Stimulated activated CD4-positive, alpha-beta T cell treated with anti-CD3 and anti-CD28 coated beads, Interleukin-15, amount 100 ng/mL, for 24 hours (primary cell): ENCODE data around the gene HSPB2.
"Not testable (repeated sequence)": the region's sequence is repeated elsewhere in the genome, so short reads cannot be mapped to it uniquely, and the experiment has no call there.

ENCODE experiments used
- DNase-seq: peaks from one replicate; pipeline ENCODE4 v3.0.0-alpha.2; 2020

The HSPB2 gene, protein sequence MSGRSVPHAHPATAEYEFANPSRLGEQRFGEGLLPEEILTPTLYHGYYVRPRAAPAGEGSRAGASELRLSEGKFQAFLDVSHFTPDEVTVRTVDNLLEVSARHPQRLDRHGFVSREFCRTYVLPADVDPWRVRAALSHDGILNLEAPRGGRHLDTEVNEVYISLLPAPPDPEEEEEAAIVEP

DNA sequence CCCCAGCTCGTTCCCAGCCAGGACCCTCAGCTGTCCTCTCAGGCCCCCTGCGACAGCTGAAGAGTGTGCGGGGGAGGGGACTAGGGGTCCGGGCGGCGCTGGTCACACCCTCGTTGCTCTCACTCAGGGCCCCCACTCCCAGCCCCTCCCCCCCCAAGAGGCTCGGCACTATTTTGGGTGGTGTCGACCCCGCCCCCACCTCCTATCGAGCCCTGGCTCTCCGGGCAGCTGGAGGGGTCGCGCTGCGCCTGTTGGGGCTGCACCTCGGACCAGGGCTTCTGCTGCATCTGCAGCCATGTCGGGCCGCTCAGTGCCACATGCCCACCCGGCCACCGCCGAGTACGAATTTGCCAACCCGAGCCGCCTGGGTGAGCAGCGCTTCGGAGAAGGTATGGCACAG lies at the start of gene HSPB2:
HSPB2 (plus strand) TSS at position 200 of the 400 bp plus-strand sequence; CDS start at position 296, 96 bp downstream.
- no peak for DNase-seq

DNA sequence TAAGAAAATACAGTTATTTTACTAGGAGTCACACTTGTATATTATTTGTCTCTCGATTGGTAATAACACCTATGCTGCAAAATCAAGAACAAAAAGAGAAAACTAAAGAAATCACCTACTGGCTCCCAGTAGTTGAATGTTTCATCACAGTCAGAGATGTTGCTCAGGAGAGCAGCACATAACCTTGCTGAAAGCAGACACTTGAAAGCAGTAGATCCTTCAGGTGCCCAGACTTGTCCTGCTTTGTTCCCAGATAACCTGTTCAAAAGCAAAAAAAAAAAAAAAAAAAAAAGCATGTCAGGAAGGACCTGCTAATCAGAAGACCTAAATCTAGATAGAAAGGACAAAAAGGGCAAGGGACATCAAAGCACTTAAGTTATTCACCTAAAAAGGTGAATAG lies 42.4 kb upstream of the HSPB2 start:
- DNase-seq, result no peak

DNA sequence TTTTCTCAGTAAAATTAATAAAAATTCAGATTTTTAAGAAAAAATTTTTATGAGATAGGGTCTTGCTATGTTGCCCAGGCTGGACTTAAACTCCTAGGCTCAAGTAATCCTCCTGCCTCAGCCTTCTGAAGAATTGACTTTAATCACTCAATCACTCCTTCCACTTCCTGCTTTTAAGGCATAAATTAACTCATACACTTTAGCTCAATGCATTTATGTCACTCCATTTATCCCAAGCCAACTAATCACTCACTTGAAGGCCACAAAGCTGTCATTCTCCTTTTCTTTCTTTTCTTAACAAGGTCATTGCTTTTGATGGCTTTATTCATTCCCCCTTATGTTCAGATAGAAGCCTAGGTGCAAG lies 42.0 kb upstream of the HSPB2 start:
- no peak for DNase-seq

DNA sequence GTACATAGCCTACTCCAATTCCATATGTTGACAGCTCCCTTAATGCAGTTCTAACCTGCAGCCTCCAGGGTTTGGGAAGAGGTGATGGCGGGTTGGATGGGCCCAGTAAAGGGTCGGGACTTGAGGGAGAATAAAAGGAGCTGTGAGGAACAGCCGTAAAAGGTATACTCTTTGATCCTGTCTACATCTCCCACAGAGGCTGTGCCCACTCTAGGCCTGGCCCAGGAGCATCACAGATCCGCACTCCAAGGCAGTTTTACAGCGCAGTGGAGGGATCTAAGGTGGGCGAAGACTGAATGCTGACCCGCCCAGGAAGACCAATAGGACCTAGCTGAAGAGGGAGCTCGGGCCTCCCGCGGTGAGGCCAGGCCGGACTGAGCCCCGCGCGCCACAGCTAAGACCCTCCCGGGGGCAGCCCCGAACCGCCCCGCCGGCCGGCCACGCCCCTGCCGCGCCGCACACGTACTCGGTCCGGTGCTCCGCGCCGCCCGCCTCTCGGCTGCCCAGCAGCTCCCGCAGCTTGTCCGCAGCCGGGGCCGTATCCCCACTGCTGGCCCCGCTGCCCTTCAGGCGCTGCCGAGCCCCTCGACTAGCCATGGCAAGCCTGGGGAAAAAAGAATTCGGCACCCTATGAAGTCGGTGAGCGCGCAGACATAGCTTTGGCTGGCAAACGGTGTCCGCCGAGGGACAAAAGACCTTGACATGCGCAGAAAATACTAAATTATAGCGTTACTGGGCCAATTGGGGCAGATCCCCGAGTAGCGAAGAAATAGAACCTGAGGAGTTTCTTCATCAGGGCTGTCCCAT lies 41.4 kb upstream of the HSPB2 start, which contains the start of gene ALG9:
ALG9 (minus strand) TSS at position 696 of the 807 bp plus-strand sequence; CDS start at position 597, 99 bp downstream.
- DNase-seq, result peak; percentile 92

DNA sequence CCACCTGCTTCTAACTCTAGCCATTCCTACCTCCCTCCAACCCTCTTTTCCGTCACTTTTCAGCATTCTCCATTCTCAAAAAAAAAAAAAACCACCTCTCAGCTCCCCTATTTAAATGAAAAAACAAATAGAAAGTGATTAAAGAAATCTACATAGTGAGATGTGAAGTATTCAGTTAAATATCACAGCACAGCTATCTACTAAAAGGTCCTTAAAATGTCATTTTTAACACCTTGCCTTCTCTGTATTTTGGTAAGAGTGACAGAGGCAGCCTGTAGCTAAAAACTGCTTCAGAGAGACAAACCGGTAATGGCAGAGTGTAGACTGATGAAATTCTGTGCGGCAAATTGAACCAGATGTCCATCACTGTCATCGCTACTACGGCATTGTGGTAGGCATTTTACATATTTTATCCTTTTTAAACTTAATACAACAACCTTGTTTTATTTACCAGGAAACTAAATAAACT lies 40.8 kb upstream of the HSPB2 start:
- DNase-seq, result no peak

DNA sequence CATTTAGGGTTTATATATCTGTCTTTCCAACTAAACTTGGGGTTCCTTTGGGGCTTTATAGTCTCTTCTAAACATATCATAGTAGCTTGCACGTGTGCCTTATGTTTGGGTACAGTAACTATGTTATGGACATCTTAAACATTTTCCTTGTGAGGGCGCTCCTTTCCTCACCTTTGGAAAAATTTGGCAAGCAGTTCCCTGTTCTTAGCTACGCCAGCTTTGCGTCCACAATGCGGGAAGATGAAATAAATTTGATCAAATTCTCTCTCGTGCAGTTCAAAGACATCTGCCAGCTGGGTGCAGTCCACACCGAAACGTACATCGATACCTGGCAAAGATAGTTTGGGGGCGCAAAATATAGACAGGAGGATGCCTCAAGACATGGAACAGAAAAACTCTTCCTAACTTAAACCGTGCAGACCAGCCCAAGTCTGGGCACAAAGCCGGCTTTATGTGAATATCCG lies 34.1 kb upstream of the HSPB2 start:
- no peak for DNase-seq

DNA sequence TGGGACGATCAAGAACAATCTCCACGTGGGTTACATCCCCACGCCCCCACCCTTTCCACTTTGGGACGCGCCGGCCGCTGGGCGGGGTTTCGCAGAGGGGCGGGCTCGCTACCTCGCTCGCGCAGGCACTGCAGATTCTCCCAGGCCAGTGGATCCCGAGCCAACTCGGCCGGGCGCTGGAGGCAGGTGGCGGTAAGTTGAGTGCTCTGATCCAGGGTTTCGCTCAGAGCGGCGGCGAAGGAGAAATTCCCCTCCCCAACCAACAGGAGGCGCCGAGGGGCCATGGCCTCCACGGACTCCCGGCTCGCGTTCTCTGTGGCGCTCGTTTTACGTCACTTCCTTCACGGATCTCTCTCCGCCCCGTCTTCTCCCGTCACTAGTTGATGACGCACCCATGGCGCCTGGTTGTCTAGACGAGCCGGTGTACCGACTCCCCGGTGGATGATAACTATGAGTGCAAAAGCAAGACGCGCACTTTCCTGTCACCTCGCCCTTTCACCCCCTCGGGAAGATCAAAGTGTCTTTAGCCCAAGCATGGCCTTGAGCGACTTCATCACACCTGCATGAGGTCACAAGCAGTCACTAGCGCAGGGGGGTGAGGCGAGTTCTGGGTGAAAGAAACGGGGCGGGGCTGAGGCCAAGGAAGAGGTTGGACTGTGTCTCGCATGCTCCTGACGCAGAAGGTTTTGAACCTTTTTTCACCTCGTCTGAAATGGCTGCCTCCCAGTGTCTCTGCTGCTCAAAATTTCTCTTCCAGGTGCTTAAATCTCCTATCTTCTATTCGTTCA lies 33.5 kb upstream of the HSPB2 start, which contains the start of the genes CFAP68 and FDXACB1:
CFAP68 (plus strand) TSS at position 693 of the 788 bp plus-strand sequence; CDS start at position 713, 20 bp downstream.
FDXACB1 (minus strand) TSS at position 317 of the 788 bp plus-strand sequence; CDS start at position 284, 33 bp downstream.
- peak; percentile 96 for DNase-seq

DNA sequence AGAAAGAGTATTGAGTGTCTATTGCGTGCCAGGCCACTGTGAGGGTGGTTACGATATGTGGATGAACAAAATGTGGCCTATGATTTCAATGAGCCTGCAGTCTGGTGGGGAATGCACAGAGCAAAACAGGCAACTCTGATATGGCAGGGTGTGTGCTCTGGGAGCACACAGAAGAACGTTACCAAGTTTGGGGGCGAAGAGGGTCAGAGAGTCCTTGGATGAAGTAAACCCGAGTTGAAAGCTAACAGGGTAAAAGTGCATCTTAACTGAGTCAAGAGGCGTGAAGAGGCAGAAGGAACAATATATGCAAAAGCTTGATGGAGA lies 32.9 kb upstream of the HSPB2 start:
- DNase-seq, result no peak

DNA sequence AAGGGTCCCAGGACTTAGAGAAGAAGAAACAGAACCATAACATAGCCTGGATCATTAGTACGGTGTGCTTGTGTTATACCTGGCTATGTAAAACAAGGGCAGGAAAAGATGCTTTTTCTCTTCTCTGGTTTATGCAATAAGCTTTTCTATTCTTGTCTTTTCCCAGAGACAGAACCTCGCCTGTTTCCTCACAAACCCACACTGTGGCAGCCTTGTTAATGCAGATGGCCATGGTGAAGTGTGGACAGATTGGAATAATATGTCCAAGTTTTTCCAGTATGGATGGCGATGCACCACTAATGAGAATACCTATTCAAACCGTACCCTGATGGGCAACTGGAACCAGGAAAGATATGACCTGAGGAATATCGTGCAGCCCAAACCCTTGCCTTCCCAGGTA lies 30.3 kb upstream of the HSPB2 start:
- no peak for DNase-seq

DNA sequence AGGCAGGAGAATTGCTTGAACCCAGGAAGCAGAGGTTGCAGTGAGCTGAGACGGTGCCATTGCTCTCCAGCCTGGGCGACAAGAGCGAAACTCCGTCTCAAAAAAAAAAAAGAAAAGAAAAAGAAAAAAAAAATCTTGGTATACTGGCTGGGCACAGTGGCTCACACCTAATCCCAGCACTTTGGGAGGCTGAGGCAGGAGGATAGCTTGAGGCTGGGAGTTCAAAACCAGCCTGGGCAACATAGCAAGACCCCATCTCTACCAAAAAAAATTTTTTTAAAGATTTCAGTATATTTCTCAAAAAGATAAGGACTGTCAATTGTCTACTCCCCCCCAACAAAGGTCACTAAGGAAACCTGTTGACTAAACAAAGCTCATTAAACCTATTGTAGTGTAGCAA lies 27.5 kb upstream of the HSPB2 start:
- DNase-seq, result not testable (repeated sequence)

DNA sequence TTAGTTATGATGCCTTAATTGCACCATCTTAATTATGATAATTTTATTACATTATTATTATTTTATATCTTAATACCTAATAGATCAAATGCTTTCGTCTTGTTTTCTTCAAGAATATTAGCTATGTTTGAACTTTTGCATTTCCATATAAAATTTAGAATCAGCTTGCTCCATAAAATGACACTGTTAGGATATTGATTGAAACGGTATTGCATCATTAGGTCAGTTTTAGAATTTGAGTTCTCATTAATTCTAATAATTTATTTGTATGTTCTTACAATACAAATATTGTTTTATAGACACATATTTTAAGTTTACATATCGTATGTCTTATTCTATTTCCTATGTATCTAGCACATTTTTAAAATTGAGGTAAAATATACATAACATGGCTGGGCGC lies 26.5 kb upstream of the HSPB2 start:
- DNase-seq, result no peak

DNA sequence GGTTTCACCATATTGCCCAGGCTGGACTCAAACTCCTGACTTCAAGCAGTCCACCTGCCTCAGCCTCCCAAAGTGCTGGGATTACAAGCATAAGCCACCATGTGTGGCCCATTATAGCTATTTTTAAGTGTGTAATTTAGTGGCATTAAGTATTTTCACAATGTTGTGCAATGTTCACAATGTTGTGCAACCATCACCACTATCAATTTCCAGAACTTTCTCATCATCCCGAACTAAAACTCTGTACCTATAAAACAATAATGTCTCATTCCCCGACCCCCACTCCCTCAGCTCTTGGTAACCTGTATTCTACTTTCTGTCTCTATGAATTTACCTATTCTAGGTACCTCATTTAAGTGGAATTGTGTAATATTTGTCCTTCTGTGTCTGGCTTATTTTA lies 25.7 kb upstream of the HSPB2 start:
- DNase-seq, result no peak

DNA sequence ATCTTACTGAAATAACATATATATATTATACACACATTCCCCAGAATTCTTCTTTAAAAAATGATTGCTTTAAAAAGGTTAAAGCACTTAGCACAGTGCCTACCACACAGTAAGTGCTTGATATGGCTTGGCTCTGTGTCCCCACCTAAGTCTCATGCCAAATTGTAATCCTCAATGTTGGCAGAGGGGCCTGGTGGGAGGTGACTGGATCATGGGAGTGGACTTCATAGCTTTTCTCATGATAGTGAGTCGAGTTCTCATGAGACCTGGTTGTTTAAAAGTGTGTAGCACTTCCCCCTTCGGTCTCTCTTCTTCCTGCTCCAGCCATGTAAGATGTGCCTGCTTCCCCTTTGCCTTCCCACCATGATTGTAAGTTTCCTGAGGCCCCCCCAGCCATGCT lies 7.1 kb upstream of the HSPB2 start:
- no peak for DNase-seq

DNA sequence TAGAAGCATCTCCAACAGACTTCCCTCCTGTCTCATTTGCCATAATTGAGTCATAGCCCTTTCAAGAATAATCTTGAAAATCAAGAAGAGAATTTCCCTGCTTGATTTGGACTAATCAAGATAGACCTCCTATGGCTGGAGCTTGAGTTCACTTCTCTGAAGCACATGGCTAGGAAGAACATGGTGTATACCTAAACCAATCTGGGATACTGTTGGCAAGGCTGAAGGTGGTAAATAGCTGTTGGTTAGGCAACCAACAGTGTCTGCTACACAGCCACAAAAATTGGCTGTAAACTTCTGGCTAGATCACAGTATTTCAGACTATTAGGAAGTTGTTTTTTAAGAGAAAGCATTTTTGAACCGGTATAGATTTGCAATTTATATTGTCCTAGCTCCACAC lies 5.9 kb upstream of the HSPB2 start:
- no peak for DNase-seq

DNA sequence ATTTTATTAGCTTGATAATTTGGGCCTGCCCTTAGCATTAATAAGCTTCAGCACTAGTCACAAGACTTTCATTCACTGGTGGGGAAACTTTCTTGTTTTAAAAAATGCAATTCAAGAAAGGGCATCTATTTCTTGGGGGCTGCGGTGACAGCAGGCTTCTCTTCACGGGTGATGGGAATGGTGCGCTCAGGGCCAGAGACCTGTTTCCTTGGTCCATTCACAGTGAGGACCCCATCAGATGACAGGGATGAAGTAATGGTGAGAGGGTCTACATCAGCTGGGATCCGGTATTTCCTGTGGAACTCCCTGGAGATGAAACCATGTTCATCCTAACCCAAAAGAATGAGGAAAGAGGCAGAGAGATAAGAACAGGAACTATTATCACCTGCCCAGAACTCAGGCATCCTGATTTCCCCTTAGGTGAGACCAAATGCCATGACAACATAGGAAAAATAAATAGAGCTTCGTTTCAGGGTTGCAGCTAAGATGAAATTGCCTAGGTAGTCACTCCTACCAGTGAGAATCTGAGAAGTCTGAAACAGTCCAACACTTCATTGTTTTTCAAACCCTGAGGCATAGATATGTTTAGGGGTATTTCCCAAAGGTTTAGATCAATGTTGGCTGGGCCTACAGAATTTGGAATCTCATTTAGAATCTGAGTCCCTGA lies 3.8 kb upstream of the HSPB2 start:
- DNase-seq, result no peak

DNA sequence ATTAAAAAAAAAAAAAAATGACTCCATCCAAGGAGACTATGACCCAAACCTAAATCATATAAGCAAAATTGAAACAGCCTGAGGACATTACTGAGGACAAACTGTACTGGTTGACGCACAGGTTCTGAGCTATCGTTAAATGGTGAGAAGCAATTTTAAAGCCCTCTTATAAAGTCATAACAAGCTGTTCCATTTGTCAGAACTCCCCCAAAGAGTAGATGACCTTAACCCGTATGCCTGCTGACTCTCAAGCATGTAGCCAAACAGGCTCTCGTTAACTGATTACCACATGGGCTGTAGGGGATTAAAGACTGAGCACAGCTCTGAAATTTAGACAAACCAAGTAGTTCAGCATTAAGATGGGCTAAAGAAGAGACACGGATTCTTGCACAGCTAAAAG lies 3.2 kb upstream of the HSPB2 start:
- no peak for DNase-seq

DNA sequence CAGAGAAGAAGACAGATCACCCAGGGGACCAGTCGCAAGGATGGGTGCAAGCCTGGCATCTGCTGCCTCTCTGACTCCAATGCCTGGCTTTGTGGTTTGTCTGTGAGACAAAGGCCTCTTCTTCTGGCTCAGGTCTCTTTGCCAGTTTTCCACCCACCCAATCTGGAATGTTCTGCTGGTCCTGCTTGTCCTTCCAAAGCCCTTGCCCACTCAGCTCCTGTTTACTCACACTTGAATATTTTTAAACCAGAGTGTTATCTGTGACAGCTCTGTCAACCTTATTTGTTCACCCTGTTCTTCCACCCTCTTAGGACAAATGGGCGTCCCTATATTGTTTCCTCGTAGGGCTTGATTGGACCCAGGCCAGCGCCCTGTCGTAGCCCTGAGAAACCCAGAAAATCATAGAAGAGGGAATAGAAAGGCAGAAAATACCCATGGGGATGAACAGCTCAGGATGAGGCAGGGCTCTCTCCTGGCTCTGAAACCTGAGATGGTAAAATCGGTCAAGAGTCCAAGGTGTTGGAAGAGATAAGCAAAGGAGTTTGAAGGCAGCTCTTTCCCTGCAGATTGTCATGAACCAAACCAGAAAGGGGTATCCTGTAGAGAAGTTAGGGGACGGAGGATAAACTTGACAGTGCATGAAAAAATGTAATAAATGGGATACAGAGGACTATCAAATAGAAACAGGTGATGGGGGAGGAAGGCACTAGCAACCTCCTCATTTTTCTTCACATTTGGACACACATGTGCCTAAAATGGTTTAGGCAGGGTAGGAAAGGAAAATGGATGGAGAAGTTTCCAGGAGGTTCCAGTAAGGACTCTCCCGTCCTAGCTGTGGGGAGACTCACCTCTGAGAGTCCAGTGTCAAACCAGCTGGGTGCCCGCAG lies 1.6 kb upstream of the HSPB2 start:
- DNase-seq, result no peak

DNA sequence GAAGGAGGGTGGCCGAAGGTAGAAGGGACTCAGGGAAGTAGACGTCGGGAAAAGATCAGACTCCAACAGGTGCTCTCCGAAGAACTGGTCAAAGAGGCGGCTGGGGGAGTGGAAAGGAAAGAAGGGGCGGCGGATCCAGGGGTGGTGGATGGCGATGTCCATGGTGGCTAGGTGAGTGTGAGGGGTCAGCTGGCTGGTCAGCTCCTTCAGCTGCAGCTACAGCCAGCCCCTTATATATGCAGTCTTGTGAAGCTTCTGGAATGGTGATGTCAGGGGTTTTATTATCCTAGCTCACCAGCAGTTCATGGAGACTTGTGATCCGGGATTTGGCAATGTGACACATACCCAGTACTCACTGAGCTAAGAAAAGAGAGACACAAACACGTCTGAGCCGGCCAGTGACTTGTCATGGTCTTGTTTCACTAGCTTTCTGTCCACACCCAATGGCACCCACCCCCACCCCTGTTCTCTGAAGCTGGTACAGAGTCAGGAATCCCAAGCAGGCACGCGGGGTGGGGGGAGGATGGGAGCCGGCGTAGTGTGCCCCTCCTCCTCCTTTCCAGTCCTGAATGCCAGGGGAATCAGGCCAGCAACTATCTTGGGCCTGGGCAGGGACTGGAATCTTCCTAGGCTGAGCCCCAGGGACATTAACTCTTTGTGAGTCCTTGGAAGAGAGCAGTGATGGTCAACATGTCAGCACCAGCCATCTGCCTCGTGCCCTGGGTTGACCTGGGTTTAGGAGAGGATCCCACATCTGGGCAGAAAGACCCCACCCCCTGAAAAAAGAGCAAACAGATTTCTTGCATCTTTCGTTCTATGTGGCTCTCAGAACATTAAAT lies 752 bp upstream of the HSPB2 start, which contains the start of gene CRYAB:
CRYAB (minus strand) TSS at position 208 of the 839 bp plus-strand sequence; CDS start at position 162, 46 bp downstream.
- DNase-seq, result no peak

DNA sequence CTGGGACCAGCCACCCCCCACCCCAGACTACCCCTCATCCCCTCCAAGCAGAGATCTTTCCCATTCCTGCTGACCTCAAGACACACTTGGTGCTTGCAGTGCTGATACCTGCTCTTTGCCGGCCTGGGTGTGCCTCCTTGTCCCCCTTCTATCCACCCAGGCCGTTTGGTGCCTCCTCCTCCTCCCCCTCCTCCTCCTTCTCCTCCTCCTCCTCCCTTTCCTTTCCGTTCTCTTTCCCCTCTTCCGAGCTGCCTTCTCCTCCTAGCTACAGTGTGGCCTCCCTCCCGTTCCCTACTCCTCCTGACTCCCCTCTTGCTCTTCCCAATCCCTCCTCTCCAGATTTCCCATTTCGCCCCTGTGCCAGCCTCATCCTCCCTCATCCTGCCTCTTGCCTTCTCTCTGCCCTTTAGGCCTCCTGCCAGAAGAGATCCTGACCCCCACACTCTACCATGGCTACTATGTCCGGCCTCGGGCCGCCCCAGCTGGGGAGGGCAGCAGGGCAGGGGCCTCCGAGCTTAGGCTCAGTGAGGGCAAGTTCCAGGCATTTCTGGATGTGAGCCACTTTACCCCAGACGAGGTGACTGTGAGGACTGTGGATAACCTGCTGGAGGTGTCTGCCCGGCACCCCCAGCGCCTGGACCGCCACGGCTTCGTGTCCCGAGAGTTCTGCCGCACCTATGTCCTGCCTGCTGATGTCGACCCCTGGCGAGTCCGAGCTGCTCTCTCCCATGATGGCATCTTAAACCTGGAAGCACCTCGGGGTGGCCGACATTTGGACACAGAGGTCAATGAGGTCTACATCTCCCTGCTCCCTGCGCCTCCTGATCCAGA lies 712 bp downstream of the HSPB2 start:
- DNase-seq, result no peak

DNA sequence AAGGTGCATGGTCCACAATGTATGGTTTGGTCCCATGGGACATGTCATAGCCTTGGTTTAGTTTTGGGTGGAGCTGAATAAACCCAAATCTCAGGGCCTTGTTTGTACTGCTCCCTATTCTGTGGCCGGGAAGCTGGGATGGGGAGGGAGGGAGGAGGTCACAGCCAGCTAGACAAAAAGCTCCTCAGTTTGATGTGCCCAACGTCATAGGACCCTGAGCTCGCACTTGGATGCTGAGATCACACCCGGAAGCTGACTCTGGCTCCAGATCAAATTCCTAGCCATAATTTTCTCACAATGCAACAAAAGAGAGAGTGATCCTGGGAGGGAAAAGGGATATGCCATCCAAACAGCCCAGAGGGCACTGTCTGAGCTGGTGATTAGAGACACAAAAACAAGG lies 1.5 kb downstream of the HSPB2 start:
- no peak for DNase-seq
